ENCODE results near the gene SPAG16. TPM values are rescaled to one million over a fixed set of nuclear protein-coding genes. Genes with fewer than 3 reads are reported as not detected.
A peak's percentile ranks its signal among the peaks of the same experiment; 100 is the strongest.

Gene SPAG16
- total and polyA plus RNA-seq, 2 of the 13 experiments (the other 11 are each of a cell fraction or from before 2014, with no cell fraction given) = 9.6 to 26.5 TPM

DNA sequence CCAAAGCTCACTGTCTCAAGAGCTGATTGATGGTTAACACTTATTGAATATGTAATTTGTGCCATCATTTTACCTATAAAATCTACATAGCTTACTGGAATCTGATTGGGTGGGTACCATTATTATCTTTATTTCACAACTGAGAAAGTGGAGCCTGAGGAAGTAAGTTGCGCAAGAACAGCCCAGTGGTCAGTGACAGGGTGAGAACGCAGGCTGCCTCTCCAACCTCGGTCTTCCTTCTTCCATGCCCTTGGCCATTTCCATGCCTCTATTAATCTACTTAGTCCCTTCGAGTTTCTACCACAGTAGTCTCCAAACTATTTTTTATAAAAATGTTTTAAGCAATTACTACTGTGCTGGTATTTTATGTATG lies 735.7 kb downstream of the SPAG16 start:
- FAIRE-seq = no peak
- H3K4me2 ChIP-seq (ENCODE audit: low read depth, low read length) = no peak overlapping the region

GRCh38 chr2:214029190-214029589 lies 744.9 kb downstream of the SPAG16 start:
- no peak overlapping the region for H3K27ac ChIP-seq (ENCODE audit: extremely low read length, insufficient read depth, low read length)
- FAIRE-seq (no peak), ATAC-seq (no peak), DNase-seq (ENCODE audit: low spot score) (no peak)
- ChIA-PET CTCF (ENCODE audit: low intra/inter-chr PET ratio, low total read pairs) (no interaction called here), POLR2A (no interaction called here)
- H2AFZ ChIP-seq (ENCODE audit: low read length) = no peak overlapping the region
- H4K20me1 ChIP-seq (ENCODE audit: insufficient read depth, low read length) = no peaks in the 10 kb centered on the region
- H3K4me3 ChIP-seq (replicated peaks in 1 of 3; ENCODE audit: insufficient read depth in 1 of 3, low read depth in 2 of 3, low read length in 3 of 3) = no peak overlapping the region
- no peaks in the 10 kb centered on the region for H3K4me1 ChIP-seq (ENCODE audit: insufficient read depth, low read length)
- H3K4me2 ChIP-seq (ENCODE audit: low read depth, low read length) = no peak overlapping the region
- H3K9me3 ChIP-seq (ENCODE audit: low read length) = no peaks in the 10 kb centered on the region
- BruUV-seq (replicated peaks) = no TSS peak
- H3K79me2 ChIP-seq (ENCODE audit: insufficient read depth, low read length) = no peaks in the 10 kb centered on the region
- H3K27me3 ChIP-seq (ENCODE audit: control insufficient read depth in 1 of 2, insufficient read depth in 2 of 2, low read length in 2 of 2) = no peaks in the 10 kb centered on the region
- WGBS (ENCODE audit: low lambda C conversion rate) = 3% methylated on average over 2 of the region's 2 CpGs
- H3K36me3 ChIP-seq (replicated peaks in 1 of 2; ENCODE audit: control insufficient read depth in 1 of 2, insufficient read depth in 2 of 2, low read length in 2 of 2) = no peaks in the 10 kb centered on the region
- TF ChIP-seq ZNF615 (CRISPR knock-in tag; IDR thresholded peaks at IDR 0.05; ENCODE audit: borderline replicate concordance) (no peak), JUND (CRISPR knock-in tag; IDR thresholded peaks at IDR 0.05) (no peak), NFE2L2 (IDR thresholded peaks at IDR 0.05; ENCODE audit: low read length) (peak; percentile 52), THAP11 (CRISPR knock-in tag; IDR thresholded peaks at IDR 0.05) (no peak), GPN1 (CRISPR knock-in tag; IDR thresholded peaks at IDR 0.05; ENCODE audit: borderline replicate concordance) (no peak)
- TF ChIP-seq, protein P1, sequence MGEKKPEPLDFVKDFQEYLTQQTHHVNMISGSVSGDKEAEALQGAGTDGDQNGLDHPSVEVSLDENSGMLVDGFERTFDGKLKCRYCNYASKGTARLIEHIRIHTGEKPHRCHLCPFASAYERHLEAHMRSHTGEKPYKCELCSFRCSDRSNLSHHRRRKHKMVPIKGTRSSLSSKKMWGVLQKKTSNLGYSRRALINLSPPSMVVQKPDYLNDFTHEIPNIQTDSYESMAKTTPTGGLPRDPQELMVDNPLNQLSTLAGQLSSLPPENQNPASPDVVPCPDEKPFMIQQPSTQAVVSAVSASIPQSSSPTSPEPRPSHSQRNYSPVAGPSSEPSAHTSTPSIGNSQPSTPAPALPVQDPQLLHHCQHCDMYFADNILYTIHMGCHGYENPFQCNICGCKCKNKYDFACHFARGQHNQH (CRISPR knock-in tag; IDR thresholded peaks at IDR 0.05) = no peak
- TF ChIP-seq, protein P2, sequence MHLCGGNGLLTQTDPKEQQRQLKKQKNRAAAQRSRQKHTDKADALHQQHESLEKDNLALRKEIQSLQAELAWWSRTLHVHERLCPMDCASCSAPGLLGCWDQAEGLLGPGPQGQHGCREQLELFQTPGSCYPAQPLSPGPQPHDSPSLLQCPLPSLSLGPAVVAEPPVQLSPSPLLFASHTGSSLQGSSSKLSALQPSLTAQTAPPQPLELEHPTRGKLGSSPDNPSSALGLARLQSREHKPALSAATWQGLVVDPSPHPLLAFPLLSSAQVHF (CRISPR knock-in tag; IDR thresholded peaks at IDR 0.05) = no peak
- intact Hi-C loops (cut with micrococcal nuclease; ENCODE audit: unreplicated experiment) (no loop called here), in situ Hi-C loops (cut with HindIII; ENCODE audit: extremely low pct_ligation_motif_present, low pct_unique_long_range_greater_than_20kb) (no loop called here)
- no peak overlapping the region for H3K9ac ChIP-seq (ENCODE audit: insufficient read depth, low read depth, low read length)

More for the DNA sequence above, 735.7 kb downstream of the SPAG16 start:
- no peak for DNase-seq (ENCODE audit: low spot score)
- ATAC-seq = no peak
- CTCF ChIA-PET (ENCODE audit: low intra/inter-chr PET ratio, low total read pairs) = no interaction called here
- H2AFZ ChIP-seq (ENCODE audit: low read length) = no peak overlapping the region
- intact Hi-C loops (cut with micrococcal nuclease; ENCODE audit: unreplicated experiment) = no loop called here
- no peaks in the 10 kb centered on the region for H3K79me2 ChIP-seq (ENCODE audit: insufficient read depth, low read length)
- H3K9ac ChIP-seq (ENCODE audit: insufficient read depth, low read depth, low read length) = no peak overlapping the region
- H3K4me1 ChIP-seq (ENCODE audit: insufficient read depth, low read length) = no peaks in the 10 kb centered on the region
- no peak overlapping the region for H3K4me3 ChIP-seq (replicated peaks in 1 of 3; ENCODE audit: insufficient read depth in 1 of 3, low read depth in 2 of 3, low read length in 3 of 3)
- H3K9me3 ChIP-seq (ENCODE audit: low read length) = peaks cover 4% of the 10 kb centered on the region; the same call in 1 of the 2 replicates
- in situ Hi-C loops (cut with HindIII; ENCODE audit: extremely low pct_ligation_motif_present, low pct_unique_long_range_greater_than_20kb) = no loop called here
- 18% methylated on average over 4 of the region's 4 CpGs for WGBS (ENCODE audit: low lambda C conversion rate)
- H3K27ac ChIP-seq (ENCODE audit: extremely low read length, insufficient read depth, low read length) = no peak overlapping the region
- TF ChIP-seq CEBPB (IDR thresholded peaks at IDR 0.05; ENCODE audit: borderline replicate concordance, low read depth, low read length) (peak; percentile 77), SP5 (CRISPR knock-in tag; IDR thresholded peaks at IDR 0.05; ENCODE audit: borderline replicate concordance, low read depth) (no peak)
- H3K27me3 ChIP-seq (ENCODE audit: control insufficient read depth in 1 of 2, insufficient read depth in 2 of 2, low read length in 2 of 2) = no peaks in the 10 kb centered on the region
- H3K36me3 ChIP-seq (replicated peaks in 1 of 2; ENCODE audit: control insufficient read depth in 1 of 2, insufficient read depth in 2 of 2, low read length in 2 of 2) = no peaks in the 10 kb centered on the region
- H4K20me1 ChIP-seq (ENCODE audit: insufficient read depth, low read length) = no peaks in the 10 kb centered on the region
- no TSS peak for BruUV-seq (replicated peaks)
- POLR2A ChIA-PET = no interaction called here
